H1 (cell line): ENCODE measurements around the gene STK33. TPM values are rescaled to one million over a fixed set of nuclear protein-coding genes. Genes with fewer than 3 reads are reported as not detected.

Experiments
- KDM5A ChIP-seq: fragments of 200-600 bp; IDR thresholded peaks from 2 replicates; pipeline ENCODE4 v1.7.1; 2012; ENCODE audit warnings: mild to moderate bottlenecking, low read length, inconsistent platforms, mixed read lengths
- TAF1 ChIP-seq: IDR thresholded peaks from 2 replicates; pipeline ENCODE4 v1.6.1; 2011; ENCODE audit warnings: mild to moderate bottlenecking, low read depth, low read length
- polyA plus RNA-seq, 7 experiments: library from polyadenylated mRNA; depleted of rRNA in 3 of 7; stranded (reverse) in 5 of 7; unstranded in 2 of 7; fragments of >200 nt in 5 of 7; fragments of 200-250 nt in 2 of 7; gene quantifications; 1 replicate in 5 of 7; 2 replicates in 1 of 7; 4 replicates in 1 of 7; pipeline versions ENCODE4 v1.2.1 to v1.2.3, GENCODE V29; 2011 to 2013; ENCODE audit warnings: missing spikeins in 2 of 7, mixed read lengths in 2 of 7
- total RNA-seq: library from RNA; stranded (reverse); fragmentation: NEBNext Ultra II Directional; extraction: Animal tissue kit (Norgen Biotek cat#: 25700); gene quantifications from 2 replicates; pipeline ENCODE4 v1.2.1, GENCODE V29; 2021

STK33 gene
- total and polyA plus RNA-seq, 2 of the 8 experiments (the other 6 are each of a cell fraction or from before 2014, with no cell fraction given) = 8.8 to 25.1 TPM

- no peak for TF ChIP-seq KDM5A
- no peak for TF ChIP-seq TAF1
- TF ChIP-seq, all 59 proteins: peak for 0
Measured at GRCh38 chr11:8503910-8504364, 90.1 kb downstream of the STK33 start (continued).
